Measurements from ENCODE around the gene IL17RA.

DNA sequence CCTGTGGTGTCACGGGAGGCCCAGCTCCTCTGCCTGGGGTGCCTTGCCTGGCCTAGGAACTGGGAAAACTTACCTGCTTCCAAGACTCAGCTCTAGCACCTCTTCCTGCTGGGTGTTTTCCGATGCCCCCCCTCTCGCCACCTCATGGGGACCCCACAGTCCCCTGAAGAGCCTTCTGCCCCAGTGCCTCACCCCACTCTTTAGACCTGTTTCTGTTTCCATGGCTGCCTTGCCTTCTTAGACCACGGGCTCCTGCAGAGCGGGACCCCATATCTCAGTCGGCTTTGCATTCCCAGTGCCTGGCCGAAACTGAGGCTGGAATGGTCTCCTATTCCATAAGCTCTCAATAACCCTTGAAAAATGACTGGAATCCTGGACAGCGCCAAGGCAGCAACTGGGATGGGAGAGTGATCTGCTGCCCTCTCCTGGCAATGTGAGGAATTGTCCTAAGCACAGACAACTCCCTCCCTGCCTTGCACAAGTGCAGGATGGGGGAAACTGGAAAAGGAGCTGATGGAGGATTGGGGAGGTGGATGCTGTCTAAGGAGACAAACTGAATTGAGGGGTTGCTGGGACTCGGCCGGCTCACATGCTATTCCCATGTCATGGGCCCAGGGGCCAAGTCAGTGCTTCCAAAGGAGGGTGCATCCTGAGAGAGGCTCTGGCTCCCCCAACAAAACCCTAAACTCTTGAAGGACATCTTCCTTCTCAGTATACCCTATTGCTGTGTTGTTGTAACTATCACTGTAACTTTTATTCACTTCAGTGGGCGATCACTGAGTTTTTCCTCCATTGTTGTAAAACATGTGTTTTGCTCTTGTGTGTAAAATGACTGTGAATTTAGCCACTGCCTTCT is 26.6 kb upstream of the IL17RA start:
- no peak for TF ChIP-seq POLR2AphosphoS5 (IDR thresholded peaks at IDR 0.05)
- TF ChIP-seq, protein P1, sequence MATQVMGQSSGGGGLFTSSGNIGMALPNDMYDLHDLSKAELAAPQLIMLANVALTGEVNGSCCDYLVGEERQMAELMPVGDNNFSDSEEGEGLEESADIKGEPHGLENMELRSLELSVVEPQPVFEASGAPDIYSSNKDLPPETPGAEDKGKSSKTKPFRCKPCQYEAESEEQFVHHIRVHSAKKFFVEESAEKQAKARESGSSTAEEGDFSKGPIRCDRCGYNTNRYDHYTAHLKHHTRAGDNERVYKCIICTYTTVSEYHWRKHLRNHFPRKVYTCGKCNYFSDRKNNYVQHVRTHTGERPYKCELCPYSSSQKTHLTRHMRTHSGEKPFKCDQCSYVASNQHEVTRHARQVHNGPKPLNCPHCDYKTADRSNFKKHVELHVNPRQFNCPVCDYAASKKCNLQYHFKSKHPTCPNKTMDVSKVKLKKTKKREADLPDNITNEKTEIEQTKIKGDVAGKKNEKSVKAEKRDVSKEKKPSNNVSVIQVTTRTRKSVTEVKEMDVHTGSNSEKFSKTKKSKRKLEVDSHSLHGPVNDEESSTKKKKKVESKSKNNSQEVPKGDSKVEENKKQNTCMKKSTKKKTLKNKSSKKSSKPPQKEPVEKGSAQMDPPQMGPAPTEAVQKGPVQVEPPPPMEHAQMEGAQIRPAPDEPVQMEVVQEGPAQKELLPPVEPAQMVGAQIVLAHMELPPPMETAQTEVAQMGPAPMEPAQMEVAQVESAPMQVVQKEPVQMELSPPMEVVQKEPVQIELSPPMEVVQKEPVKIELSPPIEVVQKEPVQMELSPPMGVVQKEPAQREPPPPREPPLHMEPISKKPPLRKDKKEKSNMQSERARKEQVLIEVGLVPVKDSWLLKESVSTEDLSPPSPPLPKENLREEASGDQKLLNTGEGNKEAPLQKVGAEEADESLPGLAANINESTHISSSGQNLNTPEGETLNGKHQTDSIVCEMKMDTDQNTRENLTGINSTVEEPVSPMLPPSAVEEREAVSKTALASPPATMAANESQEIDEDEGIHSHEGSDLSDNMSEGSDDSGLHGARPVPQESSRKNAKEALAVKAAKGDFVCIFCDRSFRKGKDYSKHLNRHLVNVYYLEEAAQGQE (IDR thresholded peaks at IDR 0.05; ENCODE audit: borderline replicate concordance), result no peak
- no peak for TF ChIP-seq MXI1 (conservative IDR thresholded peaks at IDR 0.05; ENCODE audit: poor library complexity, severe bottlenecking)
- TF ChIP-seq, protein P2, sequence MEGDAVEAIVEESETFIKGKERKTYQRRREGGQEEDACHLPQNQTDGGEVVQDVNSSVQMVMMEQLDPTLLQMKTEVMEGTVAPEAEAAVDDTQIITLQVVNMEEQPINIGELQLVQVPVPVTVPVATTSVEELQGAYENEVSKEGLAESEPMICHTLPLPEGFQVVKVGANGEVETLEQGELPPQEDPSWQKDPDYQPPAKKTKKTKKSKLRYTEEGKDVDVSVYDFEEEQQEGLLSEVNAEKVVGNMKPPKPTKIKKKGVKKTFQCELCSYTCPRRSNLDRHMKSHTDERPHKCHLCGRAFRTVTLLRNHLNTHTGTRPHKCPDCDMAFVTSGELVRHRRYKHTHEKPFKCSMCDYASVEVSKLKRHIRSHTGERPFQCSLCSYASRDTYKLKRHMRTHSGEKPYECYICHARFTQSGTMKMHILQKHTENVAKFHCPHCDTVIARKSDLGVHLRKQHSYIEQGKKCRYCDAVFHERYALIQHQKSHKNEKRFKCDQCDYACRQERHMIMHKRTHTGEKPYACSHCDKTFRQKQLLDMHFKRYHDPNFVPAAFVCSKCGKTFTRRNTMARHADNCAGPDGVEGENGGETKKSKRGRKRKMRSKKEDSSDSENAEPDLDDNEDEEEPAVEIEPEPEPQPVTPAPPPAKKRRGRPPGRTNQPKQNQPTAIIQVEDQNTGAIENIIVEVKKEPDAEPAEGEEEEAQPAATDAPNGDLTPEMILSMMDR (IDR thresholded peaks at IDR 0.05; ENCODE audit: poor library complexity, severe bottlenecking), result peak; percentile 80
- no peak for TF ChIP-seq EZH2 (IDR thresholded peaks at IDR 0.05; ENCODE audit: borderline replicate concordance, insufficient read depth, low read length, poor library complexity, severe bottlenecking)
- TF ChIP-seq EP300 (conservative IDR thresholded peaks at IDR 0.05; ENCODE audit: poor library complexity, severe bottlenecking), result no peak
